Thyroid gland (tissue), 4 donors: ENCODE results near the gene TMPRSS11B.

Experiments
- CTCF ChIP-seq, 6 experiments: fragments of 200-600 bp in 3 of 6; fragments of 450-650 bp in 3 of 6; sonication (generic) in 3 of 6; IDR thresholded peaks; one replicate each; pipeline ENCODE4 v1.5.1; 2016 to 2019; ENCODE audit warnings: antibody characterized with exemption in 6 of 6, mild to moderate bottlenecking in 2 of 6, inconsistent platforms in 1 of 6, moderate library complexity in 1 of 6
- POLR2A ChIP-seq, 2 donors: fragments of 450-650 bp; IDR thresholded peaks; one replicate each; pipeline ENCODE4 v1.6.1; 2017; ENCODE audit warnings: antibody characterized with exemption in 2 of 2, mild to moderate bottlenecking in 2 of 2, moderate library complexity in 1 of 2

DNA sequence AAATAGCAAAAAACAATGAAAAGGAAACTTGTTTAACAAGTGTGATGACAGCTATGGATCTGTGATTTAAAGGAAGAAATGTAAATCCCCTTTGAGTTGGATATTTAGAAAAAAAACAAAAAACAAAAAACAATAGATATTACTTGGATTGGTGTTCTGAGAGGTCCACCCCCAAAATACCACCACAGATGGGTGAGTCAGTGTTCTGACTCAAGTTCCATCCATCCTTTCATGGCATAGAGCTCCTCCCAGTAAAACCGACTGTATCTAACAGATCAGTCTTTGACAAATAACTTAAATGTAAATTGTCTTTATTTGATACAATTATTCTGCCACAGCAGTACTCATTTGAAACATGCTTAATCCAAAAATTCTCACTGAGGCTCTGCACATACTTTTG is 27.4 kb downstream of the TMPRSS11B start:
- TF ChIP-seq CTCF (IDR thresholded peaks at IDR 0.05): no peak
- TF ChIP-seq POLR2A (IDR thresholded peaks at IDR 0.05): no peak
